GM21529 (cell line): ENCODE measurements around the gene TBC1D14.
A peak's percentile ranks its signal among the peaks of the same experiment; 100 is the strongest.

Experiments used
- ATAC-seq: cut with Tn5 transposase; IDR thresholded peaks from one replicate; pipeline ENCODE4 v1.9.1; 2021; ENCODE audit not compliant: unreplicated experiment

TBC1D14 gene, protein sequence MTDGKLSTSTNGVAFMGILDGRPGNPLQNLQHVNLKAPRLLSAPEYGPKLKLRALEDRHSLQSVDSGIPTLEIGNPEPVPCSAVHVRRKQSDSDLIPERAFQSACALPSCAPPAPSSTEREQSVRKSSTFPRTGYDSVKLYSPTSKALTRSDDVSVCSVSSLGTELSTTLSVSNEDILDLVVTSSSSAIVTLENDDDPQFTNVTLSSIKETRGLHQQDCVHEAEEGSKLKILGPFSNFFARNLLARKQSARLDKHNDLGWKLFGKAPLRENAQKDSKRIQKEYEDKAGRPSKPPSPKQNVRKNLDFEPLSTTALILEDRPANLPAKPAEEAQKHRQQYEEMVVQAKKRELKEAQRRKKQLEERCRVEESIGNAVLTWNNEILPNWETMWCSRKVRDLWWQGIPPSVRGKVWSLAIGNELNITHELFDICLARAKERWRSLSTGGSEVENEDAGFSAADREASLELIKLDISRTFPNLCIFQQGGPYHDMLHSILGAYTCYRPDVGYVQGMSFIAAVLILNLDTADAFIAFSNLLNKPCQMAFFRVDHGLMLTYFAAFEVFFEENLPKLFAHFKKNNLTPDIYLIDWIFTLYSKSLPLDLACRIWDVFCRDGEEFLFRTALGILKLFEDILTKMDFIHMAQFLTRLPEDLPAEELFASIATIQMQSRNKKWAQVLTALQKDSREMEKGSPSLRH

DNA sequence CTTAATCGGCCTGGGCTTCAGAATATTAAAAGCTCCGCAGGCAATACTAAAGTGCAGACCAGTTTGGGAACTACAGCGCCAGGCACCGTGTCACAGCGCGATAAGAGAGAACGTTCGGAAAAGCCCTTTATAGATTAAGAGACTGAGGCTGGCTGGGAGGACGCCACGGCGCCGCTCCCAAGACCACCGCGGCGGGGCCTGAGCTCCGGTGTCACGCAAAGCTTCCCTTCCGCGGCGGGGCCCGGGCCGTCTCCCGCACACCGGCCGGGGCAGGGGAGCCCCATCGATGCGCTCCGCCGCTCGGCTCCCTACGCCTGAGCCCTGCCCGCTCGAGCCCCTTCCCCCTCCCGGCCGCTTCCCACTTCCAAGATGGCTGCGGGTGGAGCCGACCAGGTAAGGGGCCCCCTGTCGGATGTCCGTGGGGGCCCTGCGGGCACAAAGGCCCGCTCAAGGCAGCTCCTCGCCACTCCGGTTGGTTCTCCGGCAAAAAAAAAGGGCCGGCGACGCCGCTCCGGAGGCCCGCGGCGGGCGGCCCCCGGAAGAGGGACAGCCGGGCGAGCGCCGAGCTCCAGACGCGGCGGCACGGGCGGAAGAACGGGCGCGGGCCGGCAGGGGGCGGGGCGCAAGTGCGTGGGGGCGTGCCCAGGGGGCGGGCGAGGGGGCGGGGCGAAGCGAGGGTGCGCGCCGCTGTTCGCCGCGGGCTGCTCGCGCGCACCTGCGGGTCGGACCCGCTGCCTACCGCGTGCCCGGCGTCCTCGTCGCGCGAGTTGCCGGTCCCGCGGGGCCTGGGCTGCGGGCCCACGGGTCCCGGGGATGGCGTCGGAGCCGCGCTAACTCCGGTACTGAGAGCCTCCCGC, at the start of gene TBC1D14:
Gene TBC1D14 (plus strand): TSS at position 714 of the 857 bp plus-strand sequence. CDS start 13,564 bp downstream, outside the sequence.
- ATAC-seq, result peak; percentile 89

DNA sequence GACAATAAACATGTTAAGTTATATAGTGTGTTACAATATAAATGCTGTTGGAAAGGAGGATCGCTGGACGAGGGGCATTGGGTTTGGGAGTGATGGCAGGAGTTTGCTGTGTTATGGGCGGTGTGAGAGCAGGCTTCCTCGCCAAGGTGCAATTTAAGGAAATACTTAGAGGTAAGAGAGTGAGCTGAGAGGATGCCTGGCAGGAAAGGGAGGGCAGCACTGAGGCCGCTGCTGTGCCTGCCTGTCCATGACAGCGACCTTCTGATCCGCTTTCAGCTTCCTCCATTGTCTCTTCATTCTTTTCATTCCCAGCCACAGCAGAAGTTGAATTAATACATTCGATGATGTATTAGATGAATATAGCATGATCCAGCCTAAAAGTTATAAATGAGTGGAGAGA, 41.2 kb upstream of the TBC1D14 start:
- no peak for ATAC-seq

DNA sequence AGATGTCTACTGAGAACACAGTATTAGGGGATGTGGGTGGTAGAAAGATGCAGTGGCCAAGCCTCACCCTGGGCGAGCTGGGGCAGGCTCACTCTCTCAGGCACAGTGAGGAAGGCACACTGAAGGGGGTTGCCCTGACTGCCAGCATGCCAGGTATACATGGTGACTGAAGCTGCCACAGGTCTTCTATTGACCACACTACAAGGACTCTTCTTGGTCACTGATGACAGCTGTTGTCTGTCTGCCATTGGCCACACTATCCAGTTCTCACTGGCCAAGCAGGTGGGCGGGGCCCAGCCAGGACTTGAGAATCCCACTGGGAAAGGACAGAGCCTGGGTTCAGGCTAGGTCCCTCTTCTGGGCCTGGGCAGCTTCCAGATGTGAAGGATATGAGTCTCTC, 39.7 kb upstream of the TBC1D14 start:
- ATAC-seq, result no peak

DNA sequence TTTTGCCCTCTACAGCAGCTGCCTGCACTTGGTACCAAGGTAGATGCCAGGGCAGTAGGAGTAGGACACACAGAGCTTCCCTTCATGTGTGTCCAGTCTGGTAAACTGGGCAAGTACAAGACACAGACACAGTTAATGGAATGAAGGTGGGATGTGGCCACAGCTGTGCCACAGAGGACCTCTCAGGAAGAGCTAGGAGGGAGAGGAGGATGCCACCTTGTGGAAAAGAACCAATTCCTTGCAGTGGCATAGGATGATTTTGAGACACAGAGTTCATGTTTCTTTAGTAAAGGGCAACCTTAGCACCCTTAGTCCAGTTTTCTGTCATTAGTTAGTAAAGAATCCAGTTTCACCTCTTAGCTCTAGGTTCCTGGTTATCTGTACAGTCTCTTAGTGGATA, 36.3 kb upstream of the TBC1D14 start:
- ATAC-seq, result no peak

DNA sequence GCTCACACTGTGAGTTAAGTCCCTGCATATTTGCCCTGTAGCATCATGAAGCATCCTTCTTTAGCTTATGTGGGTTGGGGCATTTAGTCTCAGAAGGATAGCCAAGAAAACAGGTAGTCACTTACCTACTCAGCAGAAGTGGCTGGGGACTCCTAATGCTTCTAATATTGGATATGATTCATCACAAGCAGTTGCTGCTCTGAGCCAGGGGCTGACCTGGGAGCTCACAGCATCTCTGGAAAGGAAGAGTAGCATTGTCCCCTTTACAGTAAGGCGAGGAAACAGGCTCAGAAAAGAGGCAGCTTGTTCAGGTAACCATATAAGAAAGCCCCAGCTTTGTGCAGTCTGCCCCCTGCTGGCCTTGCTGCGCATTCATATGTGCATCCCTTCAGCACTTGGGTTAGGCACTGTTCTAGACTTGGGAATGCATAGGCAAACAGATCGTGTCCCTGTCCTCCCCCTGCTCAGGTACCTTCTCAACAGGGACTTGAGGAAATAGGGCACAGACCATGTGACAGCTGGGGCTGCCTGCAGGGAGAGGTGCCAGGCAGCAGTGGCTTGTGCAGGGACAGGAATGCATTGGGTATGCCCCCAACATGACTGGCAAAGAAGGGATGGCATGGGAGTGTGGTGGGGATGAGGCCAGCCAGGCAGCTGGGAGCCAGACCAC, 35.7 kb upstream of the TBC1D14 start:
- peak; percentile 72 for ATAC-seq

DNA sequence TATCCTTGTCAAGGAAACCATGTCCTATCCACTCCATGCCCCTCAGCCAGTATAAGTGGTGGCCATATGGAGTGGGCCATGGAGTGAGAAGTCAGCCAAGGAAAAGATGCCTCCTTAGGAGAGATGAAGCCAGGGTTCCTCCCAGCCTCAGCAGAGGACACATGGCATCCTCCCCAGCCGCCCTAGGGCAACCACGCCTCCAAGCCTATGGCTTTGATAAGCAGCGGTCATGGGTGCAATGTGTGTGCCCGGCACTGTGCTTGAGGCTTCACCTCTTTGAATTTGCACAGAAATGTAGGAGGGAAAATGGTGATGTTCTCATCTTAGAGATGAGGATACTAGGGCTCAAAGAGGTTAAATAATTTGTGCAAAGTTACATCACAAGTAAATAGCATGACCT, 34.6 kb upstream of the TBC1D14 start:
- no peak for ATAC-seq

DNA sequence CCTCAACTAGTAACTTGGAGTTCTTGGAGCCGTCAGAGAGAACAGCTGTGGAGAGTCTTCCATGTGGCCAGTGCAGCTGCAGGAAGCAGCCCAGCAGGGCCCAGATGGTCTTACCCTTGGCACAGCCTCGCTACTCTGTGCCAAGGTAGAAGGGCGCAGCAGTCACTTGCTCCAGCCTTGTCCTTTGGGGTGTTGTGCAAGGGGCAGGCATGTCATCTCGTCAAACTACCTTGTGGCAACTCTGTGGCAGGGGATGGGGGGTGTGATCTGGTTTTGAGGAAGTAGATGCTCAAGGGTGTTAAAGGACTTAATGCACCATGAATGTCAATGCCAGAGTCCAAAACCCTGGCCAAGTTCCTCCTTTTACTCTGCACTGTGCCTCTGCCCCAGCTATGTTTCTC, 34.2 kb upstream of the TBC1D14 start:
- ATAC-seq, result no peak

DNA sequence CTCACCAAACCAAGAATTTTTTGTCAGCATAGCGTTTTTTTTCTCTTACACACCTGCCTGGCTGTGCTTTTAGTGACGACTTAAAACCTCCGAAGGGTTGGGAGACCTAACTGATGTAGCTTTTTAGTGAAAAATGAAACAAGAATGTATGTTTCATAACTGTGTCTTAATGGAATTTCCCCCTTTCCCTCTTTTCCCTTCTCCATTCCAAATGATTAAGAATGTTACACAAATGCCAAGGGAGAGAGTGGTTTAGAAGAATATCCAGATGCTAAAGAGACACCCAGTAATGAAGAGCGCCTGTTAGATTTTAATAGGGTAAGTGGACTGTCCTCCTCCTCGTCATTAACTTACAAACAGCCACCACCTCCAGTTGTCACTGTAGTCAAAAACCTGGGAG, 33.2 kb upstream of the TBC1D14 start:
- no peak for ATAC-seq

DNA sequence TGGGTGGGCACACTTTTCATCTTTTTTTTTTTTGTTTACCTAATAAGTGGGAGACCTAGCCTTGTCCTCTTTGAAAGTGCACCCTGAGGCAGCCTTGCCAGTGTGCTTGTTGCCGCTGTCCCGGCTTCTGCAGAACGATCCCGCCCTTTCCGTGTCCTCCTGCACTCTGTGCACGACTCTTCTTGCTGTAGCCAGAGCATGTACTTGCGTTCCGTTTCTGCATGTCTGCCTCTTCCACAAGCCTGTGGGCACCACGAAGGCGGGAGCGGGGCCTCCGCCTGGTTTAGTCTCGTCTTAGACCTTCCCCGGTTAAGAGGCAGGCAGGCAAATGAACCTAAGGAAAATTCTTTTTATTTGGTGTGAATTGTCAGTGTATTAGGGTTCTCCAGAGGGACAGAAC, 32.6 kb upstream of the TBC1D14 start:
- ATAC-seq, result no peak

DNA sequence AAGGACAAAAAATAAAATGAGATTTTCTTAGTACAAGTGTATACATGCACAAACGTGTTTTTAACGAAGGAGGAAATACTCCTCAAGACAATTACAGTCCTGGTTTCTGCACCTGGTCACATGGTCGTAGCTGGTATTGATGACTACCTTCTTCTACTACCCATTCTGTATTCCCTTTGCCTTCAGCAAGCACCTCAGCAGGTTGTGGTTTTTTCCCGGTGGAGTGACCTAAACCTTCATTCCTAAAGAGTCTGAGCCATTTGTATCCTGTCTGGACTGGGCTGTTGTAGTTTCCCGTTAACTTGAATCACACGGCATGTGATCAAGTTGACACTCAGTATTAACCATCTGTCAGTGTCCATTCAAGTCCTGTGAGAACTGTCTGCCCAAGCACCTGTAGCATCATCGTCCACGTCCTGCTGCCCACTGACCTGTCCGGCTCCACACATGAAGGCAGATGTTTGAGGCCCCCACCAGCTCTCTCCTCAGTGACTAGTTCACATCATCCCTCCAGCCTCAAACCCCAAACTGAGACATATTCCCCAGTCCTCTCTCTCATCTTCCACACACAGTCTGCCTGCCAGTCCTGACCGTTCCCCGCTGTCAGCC, 31.1 kb upstream of the TBC1D14 start:
- ATAC-seq, result no peak

DNA sequence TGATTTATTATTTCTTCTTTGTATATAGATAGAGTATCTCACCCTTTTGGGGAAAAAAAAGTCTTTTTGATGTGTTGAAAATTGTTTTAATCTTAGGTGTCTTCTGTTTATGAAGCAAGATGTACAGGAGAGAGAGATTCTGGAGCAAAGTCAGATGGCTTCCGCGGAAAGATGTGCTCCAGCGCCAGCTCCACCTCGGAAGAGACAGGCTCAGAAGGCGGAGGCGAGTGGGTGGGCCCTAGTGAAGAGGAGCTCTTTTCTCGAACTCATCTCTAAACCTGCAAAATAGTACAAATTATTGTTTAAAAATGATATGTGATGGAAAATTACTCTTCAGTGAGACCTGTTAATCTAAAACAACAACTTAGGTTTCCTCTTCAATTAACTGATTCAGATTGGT, 28.9 kb upstream of the TBC1D14 start:
- ATAC-seq, result no peak

DNA sequence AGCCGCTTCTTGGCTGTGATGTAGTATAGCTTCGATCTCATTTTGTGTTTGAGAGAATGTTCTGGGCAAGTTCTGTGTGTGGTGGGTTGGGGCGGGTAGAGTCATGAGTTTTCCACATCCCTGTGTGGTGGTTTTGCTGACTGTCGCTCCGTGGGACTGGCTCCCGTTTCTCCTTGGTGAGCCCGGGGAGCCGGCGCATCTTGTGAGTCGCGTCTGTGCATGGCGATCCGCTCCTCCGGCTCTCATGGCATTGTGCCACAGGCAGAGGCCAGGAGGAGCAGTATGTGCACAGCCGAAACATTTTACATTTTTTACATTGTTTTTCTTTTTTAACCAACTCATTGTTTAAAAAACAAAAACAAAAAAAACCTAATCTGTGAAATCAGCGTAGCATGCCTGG, 27.7 kb upstream of the TBC1D14 start:
- no peak for ATAC-seq

DNA sequence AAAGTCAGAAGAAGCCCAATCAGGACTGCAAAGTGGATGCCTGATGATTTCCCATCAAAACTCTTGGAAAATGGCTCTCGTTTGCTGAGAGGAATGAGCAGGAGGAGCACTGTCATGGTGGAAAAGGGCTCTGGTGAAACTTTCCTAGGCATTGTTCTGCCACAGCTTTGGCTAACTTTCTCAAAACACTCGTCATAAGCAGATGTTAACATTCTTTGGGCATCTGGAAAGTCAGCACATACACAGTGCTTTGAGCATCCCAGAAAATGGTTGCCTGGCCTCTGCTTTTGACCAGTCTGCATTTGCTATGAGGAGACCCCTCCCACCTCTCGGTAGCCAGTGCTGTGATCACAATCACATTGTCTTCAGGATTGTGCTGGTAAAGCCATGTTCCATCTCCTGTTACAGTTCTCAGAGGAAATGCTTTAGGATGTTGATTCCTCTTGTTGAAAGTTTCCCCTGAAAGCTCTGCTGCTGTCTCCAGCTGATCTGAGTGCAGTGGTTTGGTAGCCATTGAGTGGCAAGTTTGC, 25.2 kb upstream of the TBC1D14 start:
- ATAC-seq, result no peak

DNA sequence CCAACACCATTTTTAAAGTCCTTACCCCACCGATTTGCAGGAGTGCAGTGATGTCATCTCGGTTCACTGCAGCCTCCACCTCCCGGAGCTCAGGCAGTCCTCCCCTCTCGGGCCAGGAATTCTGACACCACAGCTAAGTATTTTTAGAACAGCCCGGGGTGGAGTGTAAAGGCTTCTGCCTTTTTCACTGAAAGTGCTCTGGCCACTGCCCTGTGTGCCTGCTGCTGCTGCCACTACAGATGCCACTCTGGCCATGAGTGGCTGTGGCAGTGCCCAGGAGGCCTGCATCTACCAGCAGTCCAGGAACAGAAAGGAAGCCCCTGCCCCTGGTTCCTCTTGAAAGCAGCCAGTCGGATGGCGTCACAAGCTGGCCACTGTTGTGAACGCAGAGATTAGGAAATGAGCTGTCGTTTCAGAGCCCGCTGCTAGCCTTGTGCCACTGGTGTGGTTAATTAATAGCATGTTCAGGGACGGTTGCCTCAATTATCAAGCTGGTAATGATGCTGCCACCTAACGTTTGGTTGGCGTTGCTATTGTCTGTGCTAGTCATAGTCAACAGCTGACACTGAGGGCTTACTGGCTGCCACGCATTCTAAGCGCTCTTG, 23.6 kb upstream of the TBC1D14 start:
- ATAC-seq, result peak; percentile 72

DNA sequence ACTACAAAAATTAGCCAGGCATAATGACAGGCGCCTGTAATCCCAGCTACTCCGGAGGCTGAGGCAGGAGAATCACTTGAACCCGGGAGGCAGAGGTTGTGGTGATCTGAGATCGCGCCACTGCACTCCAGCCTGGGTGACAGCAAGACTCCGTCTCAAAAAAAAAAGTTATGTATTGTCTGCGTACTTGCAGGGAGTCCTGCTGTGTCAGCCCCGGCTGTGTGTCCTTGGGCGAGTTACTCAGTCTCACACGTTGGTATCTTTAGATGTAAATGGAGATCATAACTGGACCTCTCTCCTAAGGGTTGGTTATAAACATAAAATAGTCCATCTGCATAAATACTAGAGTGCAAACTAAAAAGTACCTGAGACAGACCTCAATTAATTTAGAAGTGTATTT, 22.7 kb upstream of the TBC1D14 start:
- ATAC-seq, result no peak

DNA sequence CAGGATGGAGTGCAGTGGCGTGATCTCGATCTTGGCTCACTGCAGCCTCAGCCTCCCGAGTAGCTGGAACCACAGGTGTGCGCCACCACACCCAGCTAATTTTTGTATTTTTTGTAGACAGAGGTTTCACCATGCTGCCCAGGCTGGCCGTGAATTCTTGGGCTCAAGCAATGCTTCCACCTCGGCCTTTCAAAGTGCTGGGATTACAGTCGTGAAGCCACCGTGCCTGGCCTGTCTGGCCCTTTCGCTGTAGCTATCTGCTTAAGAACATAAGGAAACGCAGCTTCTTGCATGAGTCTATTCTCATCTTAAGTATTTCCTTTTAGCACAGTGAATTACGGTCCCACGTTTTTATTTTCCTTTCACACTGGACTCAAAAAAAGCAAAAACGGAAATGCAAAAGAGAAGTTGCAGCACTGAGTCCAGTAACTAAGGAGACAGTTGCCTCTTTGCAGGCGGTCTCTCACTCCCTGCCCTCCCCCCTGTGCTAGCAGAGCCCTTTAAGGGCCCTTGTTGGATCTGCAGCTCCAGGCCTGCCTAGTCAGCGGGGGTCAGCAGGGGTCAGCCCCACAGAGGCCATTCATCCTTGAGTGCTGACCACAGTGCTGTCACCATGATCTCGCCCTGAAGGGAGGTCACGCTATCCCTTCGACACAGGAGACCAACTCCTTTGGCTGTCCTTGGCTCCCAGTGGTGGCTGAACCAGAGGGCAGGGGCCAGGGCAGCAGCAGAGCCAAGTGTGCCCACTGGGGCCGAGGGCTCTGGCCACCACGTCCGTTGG, 21.8 kb upstream of the TBC1D14 start:
- no peak for ATAC-seq

DNA sequence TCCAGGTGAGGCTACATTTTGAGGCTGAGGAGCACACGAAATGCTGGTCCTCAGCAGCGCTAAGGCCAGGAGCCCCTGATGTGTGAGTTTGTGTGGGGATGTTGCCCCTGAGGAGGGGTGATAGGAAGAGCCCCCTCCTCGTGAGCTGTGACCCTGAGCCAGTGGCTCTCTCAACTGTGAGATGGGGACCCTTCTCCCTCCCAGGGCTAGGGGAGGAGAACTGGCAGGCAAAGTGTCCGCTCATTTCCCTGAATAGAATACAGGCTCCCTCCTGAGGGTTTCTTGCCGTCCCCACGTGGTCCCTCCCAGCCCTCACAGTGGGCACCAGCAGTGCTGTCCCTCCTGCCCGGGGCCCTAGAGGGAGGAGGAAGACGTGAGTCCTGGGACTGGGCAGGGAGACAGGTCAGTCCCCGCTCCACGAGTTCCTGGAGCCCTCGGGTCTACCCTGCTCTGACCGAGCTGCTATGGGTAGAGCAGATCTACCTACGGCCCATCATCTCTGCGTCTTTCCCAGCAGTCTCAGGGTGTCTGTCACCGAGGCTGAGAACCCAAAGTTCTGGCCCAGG, 21.0 kb upstream of the TBC1D14 start:
- ATAC-seq, result no peak

DNA sequence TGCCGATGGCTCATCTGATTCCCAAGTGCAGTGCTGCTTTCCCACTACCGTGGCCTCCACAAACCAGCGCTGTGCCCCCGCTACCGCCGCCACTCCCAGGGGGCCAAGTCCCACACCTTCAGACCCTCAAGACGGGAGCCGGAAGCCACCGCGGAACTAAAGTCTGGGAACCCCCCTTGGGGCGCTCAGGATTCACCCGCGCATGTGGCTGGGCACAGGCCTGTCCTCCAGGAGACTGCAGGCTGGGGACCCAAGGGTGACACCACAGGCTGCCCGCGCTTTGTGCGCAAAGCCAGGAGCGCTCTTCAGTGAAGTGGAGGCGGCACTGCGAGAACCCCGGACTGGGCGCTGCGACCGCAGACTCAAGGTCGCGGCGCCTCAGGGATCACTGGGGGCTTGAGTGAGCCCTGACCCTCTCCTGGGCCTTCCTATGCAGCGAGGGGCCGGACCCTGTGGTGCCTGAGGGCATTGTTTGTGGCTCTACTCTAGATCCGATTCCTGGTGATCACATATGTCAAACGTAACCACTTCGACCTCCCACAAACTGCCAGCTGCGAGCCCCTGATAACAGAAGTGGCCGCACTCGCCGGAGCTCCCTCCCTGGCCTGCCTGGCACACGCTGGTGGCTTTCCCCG, 20.4 kb upstream of the TBC1D14 start:
- ATAC-seq, result no peak
